Mesenteric fat pad (tissue), 1 donor: ENCODE results near the gene PSMC4. TPM values are rescaled to one million over a fixed set of nuclear protein-coding genes. Genes with fewer than 3 reads are reported as not detected.
A peak's percentile ranks its signal among the peaks of the same experiment; 100 is the strongest.

Experiments
- DNase-seq: peaks from one replicate; pipeline ENCODE4 v3.0.0-alpha.2; 2020; ENCODE audit warnings: low spot score
- long read RNA-seq: library from polyadenylated mRNA; unstranded; transcript quantifications from one replicate; pipeline ENCODE4 v2.0.0, GENCODE V29; 2020
- total RNA-seq: library from RNA; stranded (reverse); fragmentation: NEBNext Ultra II Directional; extraction: Animal tissue kit (Norgen Biotek cat#: 25700); gene quantifications from one replicate; pipeline ENCODE4 v1.2.1, GENCODE V29; 2021
- donor health status: DM: yes; HTN: yes; CAD: no.

Gene PSMC4
- total RNA-seq = 85.5 TPM
- long read RNA-seq, transcript PSMC4-201 (11 exons, 1,591 nt) = major isoform, 250 of 291 reads
- long read RNA-seq, transcript PSMC4-203 (10 exons, 1,532 nt) = minor isoform, 13 of 291 reads
- long read RNA-seq, partial matches to known transcripts = 13 of 291 reads
- long read RNA-seq, other reads (novel, unspliced or antisense) = 10 of 291 reads

DNA sequence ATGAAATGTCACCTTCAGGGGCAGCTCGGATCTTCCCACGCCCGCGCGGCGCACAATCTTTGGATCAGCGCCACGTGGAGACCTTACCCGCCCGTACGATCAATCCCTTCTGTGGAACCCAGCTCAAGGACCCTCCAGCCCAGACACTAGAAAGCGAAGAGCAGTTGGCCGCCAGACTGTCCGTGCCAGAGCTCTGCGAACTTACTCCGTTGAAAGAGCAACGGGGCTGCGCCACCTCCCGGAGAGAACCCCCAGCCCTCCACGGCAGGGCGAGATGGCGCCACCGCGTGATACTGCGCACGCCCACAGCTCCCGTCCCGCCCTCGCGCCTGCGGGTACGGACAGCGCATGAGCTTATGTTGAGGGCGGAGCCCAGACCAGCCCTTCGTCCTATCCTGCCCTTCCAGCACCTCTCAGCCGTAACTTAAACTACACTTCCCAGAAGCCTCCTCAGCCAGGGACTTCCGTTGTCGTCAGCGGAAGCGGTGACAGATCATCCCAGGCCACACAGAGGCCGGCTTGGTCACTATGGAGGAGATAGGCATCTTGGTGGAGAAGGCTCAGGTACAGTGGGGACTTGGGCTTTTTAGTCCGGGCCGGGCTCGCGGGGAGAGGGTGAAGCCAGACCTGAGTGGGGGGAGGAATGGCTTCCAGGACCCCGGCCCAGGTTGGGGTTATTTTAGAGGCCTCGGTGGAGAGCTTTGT, at the start of gene PSMC4:
Gene PSMC4 (plus strand): TSS at position 491 of the 705 bp plus-strand sequence. CDS start 38 bp downstream, at position 529.
- peak; percentile 99 for DNase-seq

DNA sequence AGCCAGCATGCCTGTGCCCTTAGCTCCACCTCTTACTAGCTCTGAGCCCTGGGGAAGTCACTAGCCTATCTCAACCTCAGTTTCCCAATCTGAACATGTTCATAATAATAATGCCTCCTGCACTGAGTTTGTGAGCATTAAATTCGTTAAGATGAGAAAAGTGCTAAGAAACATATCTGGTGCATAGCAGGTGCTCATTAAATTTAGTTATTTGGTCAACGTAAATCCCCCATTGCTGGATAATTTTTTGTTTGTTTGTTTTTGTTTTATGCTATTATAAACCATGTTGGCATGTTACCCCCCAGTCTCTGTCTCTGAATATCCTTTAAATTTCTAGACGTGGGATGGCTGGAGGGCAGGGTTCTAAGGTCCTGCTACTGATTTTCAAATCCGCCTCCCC, 47.1 kb upstream of the PSMC4 start:
- DNase-seq = no peak

DNA sequence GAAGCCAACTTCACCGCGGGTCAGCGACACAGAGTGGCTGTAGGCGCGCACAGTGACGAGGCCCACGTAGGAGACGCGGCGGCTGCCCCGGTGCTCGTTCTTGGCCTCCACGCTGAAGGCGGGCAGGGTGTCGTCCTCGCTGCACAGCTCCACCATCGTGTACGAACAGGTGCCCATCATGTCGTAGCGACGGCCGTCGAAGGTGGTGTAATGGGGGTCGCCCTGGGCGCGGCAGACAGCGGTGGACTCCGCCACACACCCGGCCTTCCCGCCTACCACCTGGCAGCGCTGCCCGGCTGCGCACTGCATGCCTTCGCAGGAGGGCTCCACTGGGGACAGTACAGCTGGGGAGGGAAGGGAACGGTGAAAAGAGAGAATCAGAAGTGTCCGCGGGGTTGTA, 46.6 kb upstream of the PSMC4 start:
- DNase-seq = peak; percentile 82

DNA sequence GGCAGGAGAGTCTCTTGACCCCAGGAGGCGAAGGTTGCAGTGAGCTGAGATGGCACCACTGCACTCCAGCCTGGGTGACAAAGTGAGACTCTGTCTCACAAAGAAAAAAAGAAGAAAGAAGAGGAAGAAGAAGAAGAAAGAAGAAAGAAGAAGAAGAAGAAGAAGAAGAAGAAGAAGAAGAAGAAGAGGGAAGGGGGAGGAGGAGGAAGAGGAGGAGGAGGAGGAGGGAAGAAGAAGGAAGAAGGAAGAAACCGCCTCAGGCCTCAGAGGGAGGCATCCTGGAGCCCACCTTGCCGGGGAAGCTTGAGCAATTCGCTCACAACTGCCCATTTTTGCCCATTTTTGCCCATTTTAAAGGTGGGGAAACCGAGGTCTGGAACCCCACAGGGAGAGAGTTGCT, 46.0 kb upstream of the PSMC4 start:
- DNase-seq = no peak

DNA sequence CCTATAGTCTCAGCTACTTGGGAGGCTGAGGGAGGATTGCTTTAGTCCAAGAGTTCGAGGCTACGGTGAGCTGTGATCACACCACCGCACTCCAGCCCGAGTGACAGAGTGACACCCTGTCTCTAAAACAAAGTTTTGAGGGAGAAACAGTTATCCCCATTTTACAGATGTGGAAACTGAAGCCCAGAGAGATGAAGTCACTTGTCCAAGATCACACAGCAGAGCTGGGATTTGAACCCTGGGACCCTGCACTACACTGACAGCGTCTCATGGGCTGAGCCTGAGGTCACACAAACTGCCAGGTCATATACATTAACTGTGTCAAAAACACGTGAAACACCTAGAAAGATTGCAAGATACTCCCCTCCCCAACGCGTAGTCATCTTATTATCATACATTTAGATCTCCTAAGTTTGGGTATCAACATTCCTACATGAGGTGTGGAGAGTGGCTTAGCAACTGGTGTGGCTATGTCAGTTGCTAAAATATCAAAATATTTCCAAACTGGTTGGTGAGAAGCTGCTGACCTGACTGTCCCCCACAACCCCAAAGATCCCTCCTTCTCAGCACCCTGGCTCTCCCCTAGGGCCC, 44.7 kb upstream of the PSMC4 start:
- peak; percentile 51 for DNase-seq

DNA sequence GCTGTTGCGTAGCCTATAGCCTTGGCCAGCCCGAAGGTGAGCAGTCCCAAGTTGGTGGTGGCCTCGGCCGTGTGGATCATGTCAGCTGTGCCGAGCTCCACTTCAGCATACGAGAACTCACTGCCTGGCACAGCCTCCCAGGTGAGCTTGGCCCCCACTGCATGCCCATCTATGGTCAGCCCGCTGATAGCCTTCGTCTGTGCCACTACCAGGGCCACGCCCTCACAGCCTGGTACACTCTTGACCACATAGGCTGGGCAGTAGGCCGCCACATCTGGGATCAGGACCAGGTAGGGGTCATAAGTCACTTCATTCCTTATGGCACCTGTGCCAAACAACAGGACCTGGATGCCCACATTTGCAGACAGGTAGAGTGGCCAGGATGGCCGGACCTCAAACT, 43.9 kb upstream of the PSMC4 start:
- peak; percentile 73 for DNase-seq

DNA sequence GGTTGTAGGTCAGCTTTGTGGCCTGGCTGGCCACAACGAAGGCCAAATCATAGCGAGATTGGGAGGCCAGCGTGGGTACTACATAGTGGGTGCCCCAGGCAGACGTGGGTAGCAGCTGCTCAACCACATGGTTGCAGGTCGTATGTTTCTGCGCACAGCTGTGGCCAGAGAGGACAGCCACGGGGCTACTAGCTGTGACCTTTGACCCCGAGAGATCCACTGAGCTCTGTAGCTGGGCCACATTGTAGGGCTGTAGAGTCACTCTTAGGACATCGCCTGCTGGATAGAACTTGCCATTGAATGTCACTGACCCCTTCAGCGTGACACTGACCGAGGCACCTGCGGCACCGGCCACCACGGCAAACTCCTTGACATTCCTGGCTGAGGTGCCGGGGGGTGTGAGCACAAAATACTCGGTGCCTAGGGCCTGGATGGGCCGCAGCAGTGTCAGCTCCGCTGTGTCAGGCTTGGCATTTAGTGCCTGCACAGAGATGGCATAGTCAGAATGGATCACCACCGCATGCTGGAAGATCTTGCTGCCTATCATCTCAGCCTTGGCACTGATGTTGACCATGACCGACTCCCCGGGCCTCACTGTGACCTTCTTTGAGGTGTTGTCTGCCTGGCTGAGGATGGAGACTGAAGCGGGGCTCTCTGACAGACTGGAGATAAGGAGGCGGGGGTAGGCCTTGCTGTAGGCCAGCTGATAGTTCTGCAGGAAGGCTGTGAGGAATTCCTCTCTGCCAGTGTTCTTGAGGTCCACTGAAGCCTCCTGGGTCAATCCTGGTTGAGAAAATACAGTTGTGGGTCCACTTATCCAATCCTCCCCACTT, 43.2 kb upstream of the PSMC4 start:
- DNase-seq = peak; percentile 73

DNA sequence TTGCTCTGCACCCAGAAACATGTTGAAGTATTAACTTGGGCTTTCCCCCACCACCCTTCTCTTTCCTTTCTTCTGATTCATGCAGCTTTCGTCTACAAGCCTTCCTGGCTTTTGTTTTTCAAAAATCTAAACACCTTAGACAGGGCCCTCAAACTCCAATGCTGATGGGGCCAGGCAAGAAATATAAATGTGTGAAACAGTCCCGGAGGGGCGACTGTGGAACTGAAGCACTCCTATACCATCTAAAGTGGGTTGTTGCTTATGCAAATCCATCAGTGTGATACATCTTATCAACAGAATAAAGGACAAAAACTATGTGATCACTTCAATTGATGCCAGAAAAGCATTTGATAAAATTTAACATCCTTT, 42.6 kb upstream of the PSMC4 start:
- DNase-seq = no peak

DNA sequence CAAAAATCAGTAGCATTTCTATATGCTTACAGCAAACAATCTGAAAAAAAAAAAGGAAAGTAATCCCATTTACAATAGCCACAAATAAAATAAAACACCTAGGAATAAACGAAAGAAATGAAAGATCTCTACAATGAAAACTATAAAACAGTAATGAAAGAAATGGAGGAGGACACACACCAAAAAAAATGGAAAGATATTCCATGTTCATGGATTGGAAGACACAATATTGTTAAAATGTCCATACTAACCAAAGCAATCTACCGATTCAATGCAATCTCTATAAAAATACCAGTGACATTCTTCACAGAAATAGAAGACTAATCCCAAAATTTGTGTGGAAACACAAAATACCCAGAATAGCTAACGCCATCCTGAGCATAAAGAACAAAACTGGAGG, 41.2 kb upstream of the PSMC4 start:
- no peak for DNase-seq

DNA sequence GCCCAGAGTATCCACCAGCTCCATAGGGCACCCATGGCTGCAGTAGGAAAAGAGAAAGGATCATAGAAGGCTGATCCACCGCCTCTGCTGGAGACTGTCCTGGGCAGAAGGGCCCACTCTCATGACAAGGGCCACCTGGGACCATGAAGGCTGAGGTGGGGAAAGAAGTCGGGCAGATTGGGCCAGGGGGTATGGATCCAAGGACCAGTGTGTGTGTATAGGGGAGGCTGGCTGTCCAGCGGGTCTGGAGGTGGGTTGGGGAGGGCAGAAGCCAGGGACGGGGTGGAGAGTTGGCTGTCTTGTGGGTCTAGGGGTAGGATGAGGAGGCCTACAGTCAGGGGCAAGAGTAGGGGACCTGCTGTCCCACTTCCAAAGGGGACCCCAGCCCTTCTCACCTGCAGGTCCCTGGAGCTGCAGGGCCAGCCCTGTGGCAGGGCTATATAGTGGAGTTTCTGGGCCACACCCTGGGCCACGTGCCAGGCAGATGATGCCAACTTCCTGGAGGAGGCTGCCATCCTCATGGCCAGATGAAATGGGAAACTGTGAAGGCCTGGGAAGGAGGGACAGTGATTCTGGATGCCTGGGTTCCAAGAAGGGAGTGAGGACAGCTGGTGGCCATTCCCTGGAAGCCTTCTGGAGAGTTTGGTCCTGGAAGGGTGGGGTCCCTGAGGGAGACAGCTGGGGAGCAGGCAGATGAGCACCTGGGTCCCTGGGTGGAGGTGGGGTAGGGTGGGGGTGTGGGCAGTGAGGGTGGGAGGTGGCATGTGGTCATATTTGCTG, 36.2 kb upstream of the PSMC4 start, which contains the start of gene FCGBP:
Gene FCGBP (minus strand): TSS at position 51 of the 780 bp plus-strand sequence.
- no peak for DNase-seq

DNA sequence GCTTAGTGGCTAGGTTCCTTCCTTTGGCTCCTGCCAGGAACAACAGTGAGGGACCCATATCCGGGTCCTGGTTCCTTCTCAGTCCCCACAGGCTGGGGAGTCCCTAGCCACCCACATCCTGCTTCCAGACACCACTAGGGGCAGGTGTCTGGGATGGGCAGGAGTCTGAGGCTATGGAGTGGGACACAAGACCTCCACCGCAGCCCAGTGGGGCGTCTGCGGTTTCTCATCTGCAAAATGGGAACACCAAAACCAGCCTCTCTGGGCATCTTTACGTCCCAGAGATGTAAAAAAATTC, 35.7 kb upstream of the PSMC4 start:
- no peak for DNase-seq

DNA sequence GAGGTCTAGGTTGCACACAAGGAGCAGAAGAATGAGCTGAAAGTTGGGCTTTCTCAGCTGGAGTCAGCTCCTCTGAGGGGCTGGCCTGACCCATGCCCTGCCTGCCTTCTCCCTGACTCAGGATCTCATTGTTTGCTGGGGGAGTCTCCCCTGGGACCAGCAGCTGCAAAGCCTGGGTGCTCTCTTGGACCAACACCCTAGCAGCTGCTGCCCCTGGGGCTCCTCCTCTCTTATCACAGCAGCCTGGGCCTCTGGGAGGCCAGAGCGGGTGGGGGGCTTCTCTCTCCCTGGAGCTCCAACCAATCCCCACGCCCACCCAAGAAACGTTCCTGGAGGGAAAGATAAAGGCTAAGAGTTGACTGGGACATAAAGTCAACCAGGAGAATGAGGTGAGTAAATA, 34.9 kb upstream of the PSMC4 start:
- DNase-seq = no peak

DNA sequence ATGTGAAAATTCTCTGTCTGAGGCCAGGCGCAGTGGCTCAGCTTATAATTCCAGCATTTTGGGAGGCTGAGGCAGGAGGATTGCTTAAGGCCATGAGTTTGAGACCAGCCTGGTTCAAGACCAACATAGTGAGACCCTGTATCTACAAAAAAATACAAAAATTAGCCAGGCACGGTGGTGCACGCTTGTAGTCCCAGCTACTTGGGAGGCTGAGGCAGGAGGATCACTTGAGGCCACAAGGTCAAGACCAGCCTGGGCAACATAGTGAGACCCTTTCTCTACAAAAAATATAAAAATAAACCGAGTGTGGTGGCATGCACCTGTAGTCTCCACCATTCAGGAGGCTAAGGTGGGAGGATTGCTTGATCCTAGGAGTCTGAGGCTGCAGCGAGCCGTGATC, 34.3 kb upstream of the PSMC4 start:
- DNase-seq = no peak

DNA sequence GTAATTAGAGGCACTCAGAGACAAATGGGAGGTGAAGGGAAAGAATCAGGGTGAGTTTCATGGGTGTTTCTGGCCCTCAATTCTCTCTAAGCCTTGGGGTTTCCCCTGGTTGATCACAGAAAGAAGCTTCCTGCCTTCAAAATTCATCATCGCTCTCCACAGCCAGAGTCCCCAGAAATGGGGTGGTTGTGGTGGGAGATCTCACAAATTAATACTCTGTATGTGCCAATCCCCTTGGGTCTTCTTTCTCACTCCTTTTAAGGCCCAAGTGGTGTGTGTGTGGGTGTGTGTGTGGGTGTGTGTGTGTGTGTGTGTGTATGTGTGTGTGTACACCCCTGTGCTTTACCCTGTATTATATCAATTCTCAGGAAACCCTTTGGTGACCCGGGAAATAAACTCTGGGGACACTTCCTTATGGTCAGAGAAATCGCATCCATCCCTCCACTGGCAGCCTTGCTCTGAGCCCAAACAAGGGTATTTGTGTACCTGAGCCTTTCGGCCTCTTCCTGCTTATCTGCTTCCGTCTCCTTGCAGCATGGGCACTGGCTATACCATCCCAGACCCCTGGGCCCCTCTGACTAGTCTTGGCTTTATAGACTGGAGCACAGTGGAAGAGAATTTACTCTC, 33.8 kb upstream of the PSMC4 start:
- DNase-seq = no peak

DNA sequence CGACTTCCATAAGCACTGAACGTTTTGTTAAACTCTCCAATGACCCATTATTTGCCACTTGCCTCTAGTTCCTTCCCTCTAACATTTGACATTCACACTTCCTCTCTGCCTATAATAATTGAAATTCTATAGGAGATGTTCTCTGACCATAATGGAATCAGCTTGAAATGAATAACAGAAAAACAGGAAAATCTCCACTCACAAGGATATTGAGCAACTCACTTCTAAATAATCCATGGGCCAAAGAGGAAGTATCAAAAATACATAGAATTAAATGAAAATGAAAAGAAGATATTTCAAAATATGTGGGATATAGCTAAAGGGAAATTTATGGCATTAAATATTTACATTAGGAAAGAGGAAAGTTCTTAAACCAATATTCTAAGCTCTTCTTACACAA, 33.2 kb upstream of the PSMC4 start:
- no peak for DNase-seq

DNA sequence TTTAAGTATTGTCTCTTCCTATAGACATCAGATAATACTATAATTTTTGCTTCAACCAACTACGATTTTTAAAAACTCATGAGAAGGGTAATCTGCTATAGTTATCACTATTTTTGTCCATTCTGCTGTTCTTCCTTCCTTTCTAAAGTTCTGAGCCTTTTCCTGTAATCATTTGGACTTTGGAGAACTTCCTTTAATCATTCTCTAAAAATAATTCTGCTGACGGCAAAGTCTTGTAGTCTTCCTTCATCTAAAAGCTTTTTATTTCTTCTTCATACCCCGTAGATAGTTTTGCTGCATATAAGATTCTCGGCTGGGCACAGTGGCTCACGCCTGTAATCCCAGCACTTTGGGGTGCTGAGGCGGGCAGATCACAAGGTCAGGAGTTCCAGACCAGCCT, 31.4 kb upstream of the PSMC4 start:
- DNase-seq = no peak

DNA sequence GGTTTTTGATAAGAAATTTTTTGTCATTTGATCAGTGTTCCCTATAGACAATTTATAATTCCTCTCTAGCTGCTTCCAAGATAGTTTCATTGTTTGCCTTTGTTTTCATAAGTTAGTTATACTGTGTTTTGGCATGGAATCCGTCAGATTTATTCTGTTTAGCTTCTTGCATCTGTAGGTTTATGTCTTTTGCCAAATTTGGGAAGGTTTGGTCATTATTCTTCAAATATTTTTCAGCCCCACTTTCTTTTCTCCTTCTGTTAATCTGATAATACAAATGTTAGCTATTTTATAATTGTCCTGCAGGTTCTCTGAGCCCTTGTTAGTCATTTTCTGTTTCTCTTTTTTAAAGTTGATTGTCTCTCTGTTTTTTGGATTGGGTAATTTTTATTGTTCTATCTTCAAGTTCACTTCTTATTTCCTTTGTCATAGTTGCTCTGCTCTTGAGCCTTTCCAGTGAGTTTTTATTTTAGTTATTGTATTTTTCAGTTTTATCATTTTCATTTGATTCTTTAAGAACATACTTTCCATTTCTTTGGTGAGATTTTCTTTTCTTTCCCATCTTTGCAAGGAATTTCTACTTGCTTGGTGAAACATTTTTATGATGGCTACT, 30.6 kb upstream of the PSMC4 start:
- no peak for DNase-seq

DNA sequence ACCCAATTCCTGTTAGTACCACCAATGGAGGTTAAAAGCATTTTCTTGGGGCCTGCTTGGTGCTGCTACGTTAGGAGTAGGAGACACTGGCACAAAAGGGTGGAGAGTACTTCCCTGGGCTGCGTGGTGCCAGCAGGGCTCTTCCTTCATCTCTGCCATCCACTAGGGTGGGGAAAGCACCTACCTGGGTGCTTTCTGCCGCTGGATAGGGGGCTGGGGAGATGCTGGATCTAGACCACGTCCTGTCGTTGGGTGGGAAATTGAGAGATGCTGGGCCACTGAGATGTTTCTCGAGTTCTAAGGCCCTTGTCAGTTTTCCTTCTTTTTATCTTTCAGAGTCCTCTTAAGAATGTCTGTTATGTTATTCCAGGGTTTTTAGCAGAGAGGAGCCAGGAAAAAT, 29.8 kb upstream of the PSMC4 start:
- DNase-seq = no peak

DNA sequence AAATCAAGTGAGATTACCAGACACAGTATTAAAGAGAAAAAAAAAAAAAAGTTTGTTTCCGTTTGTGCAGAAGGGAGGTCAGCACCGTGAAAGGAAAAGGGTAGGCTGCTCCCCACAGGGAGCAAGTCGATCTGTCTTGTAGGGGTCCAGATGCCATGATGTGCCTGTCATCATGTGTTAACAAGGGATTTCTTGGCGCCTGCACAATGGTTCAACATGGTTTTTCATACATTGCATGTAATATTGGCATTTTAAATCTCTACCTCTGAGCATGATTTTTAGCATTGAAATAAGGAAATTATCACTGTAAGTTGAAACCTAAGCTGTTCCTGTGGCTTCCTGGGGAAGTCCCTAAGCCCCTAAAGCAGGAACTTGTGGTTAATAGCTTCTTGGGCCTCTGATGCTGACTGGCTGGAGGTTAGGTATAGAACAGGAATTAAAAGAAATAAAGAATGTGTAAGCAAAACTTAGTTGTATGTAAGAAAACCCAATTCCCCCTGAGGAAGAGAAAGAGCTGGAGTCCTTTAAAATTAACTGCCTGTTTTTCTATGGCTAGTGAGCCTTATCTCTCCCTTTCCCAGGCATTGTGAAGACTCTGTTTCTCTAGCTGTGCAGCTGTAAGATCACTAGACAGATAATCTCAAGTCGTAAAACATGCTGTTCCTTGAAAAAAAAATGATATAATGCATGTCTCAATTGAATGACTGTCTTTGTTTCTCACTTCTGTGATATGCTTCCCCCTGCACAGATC, 29.2 kb upstream of the PSMC4 start:
- DNase-seq = no peak

DNA sequence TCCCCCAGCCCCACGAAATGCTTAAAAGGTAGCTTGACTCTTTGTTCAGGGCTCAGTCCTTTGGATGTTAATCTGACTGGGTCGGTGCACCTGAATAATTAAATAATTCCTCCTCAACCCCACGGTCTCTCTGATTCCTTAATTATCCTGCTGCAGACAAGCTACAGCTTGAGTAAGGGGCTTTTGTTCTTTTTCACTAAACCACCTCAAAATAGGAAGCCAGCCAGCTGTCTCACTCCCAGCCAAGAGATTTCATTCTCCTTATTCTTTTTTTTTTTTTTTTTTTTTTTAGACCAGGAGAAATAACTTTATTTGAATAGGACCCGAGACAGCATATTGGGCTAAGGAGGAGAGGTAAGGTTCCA, 28.6 kb upstream of the PSMC4 start:
- DNase-seq = no peak
